ENCODE data around the gene ALK.

ALK gene

GRCh38 chr2:29706171-29706720 is 215.1 kb downstream of the ALK start:
- no peak for DNase-seq

GRCh38 chr2:29705616-29706015 is 215.8 kb downstream of the ALK start:
- DNase-seq, result no peak

GRCh38 chr2:29703336-29703735 is 218.1 kb downstream of the ALK start:
- DNase-seq, result no peak

GRCh38 chr2:29702276-29702675 is 219.1 kb downstream of the ALK start:
- no peak for DNase-seq

GRCh38 chr2:29700560-29700959 is 220.8 kb downstream of the ALK start:
- no peak for DNase-seq

GRCh38 chr2:29699045-29699444 is 222.3 kb downstream of the ALK start:
- no peak for DNase-seq

GRCh38 chr2:29698216-29698615 is 223.2 kb downstream of the ALK start:
- no peak for DNase-seq

- no peak for DNase-seq
Observed at GRCh38 chr2:29697715-29698114, 223.7 kb downstream of the ALK start.

- DNase-seq, result no peak
Observed at GRCh38 chr2:29697181-29697580, 224.2 kb downstream of the ALK start.

GRCh38 chr2:29694741-29695140 is 226.6 kb downstream of the ALK start:
- DNase-seq, result no peak

GRCh38 chr2:29691391-29691950 is 229.9 kb downstream of the ALK start:
- DNase-seq, result no peak

GRCh38 chr2:29689666-29690065 is 231.7 kb downstream of the ALK start:
- DNase-seq, result no peak

GRCh38 chr2:29688429-29688828 is 233.0 kb downstream of the ALK start:
- DNase-seq, result no peak

- DNase-seq, result no peak
Observed at GRCh38 chr2:29687121-29687520, 234.3 kb downstream of the ALK start.

GRCh38 chr2:29676886-29677453 is 244.4 kb downstream of the ALK start:
- DNase-seq, result no peak

- no peak for DNase-seq
Observed at GRCh38 chr2:29664578-29664977, 256.8 kb downstream of the ALK start.

GRCh38 chr2:29663268-29663667 is 258.1 kb downstream of the ALK start:
- DNase-seq, result no peak

- no peak for DNase-seq
Observed at GRCh38 chr2:29662861-29663260, 258.5 kb downstream of the ALK start.

GRCh38 chr2:29660201-29660600 is 261.2 kb downstream of the ALK start:
- no peak for DNase-seq

- DNase-seq, result no peak
Observed at GRCh38 chr2:29659178-29659577, 262.2 kb downstream of the ALK start.

GRCh38 chr2:29657674-29658073 is 263.7 kb downstream of the ALK start:
- no peak for DNase-seq

GRCh38 chr2:29655391-29656086 is 265.8 kb downstream of the ALK start:
- no peak for DNase-seq

- DNase-seq, result no peak
Observed at GRCh38 chr2:29650631-29651097, 270.7 kb downstream of the ALK start.

- DNase-seq, result no peak
Observed at GRCh38 chr2:29644949-29645348, 276.4 kb downstream of the ALK start.

Measured in 8988T (cell line).